Duodenal mucosa (tissue), 2 donors: Measurements from ENCODE around the gene BIRC7.

ENCODE experiments used
- H3K27ac ChIP-seq: one replicate; pipeline ENCODE4 v1.7.0; 2013; ENCODE audit warnings: low read depth, low read length
- H3K27me3 ChIP-seq, 2 donors: one replicate each; pipeline ENCODE4 v1.7.0; 2013; ENCODE audit warnings: low read length in 2 of 2, control low read depth in 1 of 2; ENCODE audit not compliant: insufficient read depth in 2 of 2, control insufficient read depth in 1 of 2
- H3K36me3 ChIP-seq, 2 donors: one replicate each; pipeline ENCODE4 v1.7.0; 2013; ENCODE audit warnings: low read length in 2 of 2, control low read depth in 1 of 2; ENCODE audit not compliant: insufficient read depth in 2 of 2, control insufficient read depth in 1 of 2
- H3K4me1 ChIP-seq, 2 donors: one replicate each; pipeline ENCODE4 v1.7.0; 2013; ENCODE audit warnings: low read length in 2 of 2, control low read depth in 1 of 2; ENCODE audit not compliant: insufficient read depth in 2 of 2, control insufficient read depth in 1 of 2
- H3K4me3 ChIP-seq, 2 donors: one replicate each; pipeline ENCODE4 v1.7.0; 2013; ENCODE audit warnings: low read length in 2 of 2, low read depth in 1 of 2
- H3K9ac ChIP-seq, 2 donors: one replicate each; pipeline ENCODE4 v1.7.0; 2013; ENCODE audit warnings: low read length in 2 of 2, low read depth in 1 of 2
- H3K9me3 ChIP-seq, 2 donors: one replicate each; pipeline ENCODE4 v1.7.0; 2013; ENCODE audit warnings: low read length in 2 of 2, control low read depth in 1 of 2; ENCODE audit not compliant: control insufficient read depth in 1 of 2

Gene BIRC7

GRCh38 chr20:63286781-63287696 lies 51.3 kb downstream of the BIRC7 start:
- Histone ChIP-seq H3K36me3 (peaks cover 22 to 46% of the 10 kb centered on the region in 2 donors), H3K9me3 (no peaks in the 10 kb centered on the region), H3K9ac (no peak overlapping the region), H3K4me3 (no peak overlapping the region), H3K4me1 (peaks cover 3 to 6% of the 10 kb centered on the region in 2 donors), H3K27ac (no peak overlapping the region), H3K27me3 (peaks cover 0 to 3% of the 10 kb centered on the region in 2 donors)

DNA sequence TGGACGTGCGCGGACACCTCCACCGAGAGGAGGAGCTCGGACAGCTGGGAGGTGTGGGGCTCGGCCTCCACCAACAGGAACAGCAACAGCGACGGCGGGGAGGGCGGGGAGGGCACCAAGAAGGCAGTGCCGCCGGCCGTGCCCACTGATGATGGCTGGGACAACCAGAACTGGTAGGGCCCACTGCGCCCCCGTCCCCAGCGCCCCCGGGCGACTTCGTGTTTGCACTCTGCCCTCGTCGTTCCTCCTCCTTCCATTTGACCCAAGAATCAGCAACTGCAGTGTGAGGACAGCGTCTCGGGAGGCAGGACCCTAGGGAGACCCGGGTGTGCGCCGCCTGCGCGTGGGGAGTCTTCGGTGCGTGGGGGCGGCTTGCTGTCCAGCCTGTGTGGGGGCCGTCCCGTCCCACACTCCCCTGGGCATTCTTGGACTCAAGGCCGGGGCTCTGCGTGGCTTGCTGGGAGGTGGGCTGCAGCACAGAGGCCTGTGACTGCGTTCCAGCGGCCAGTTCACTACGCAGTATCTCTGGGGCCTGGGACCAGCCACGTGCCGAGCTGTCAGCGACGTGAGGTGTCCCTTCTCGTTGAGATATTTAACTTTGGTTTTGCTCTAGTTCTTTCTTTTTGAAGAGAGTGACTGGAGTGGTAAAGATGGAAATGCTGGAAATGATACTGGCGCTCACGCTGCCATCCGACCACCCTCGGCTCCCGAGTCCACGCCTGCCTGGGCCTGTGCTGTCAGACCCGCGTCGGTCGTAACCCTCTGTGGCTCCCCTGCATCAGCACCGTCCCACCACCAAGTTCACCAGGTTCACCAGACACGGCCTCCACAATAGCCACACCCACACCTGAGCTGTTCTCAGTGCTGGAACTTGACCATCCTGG lies 52.2 kb downstream of the BIRC7 start:
- H3K27ac ChIP-seq = no peak overlapping the region
- no peaks in the 10 kb centered on the region for H3K9me3 ChIP-seq
- peaks cover 3 to 6% of the 10 kb centered on the region in 2 donors for H3K4me1 ChIP-seq
- peaks cover 0 to 11% of the 10 kb centered on the region in 2 donors for H3K27me3 ChIP-seq
- H3K9ac ChIP-seq = no peak overlapping the region
- H3K36me3 ChIP-seq = peaks cover 18 to 39% of the 10 kb centered on the region in 2 donors
- no peak overlapping the region for H3K4me3 ChIP-seq

DNA sequence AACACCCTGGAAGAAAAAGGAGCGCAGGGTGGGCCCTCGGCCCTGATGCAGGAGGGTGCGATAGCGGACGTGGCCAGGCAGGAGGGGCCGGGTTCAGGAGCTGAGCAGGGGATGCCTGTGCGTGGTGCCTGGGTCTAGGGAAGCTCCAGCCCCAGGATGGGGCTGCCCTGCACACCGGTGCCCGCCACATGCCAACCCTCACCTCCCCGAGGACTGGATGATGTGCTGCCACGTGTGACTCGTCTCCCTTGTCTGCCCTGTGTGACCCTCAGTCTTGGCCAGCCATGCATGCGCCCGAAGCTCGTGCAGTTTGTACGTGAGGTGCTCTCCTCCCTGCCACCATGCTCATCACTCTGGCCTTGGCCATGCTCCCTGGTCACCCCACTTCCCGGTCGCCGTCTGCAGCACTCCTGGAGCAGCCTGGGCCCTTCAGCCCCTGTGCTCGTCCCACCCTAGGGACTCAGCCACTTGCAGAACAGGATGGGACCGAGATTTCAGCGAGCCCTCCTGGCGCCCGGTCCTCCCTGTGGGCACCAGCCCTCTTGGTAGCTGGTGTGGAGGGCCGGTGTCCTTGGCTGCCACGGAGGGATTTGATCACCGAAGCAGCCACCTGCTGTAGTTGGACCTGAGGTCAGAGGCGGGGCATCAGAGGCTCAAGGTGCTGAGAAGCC lies 53.0 kb downstream of the BIRC7 start:
- Histone ChIP-seq H3K27me3 (peaks cover 0 to 11% of the 10 kb centered on the region in 2 donors), H3K9me3 (no peaks in the 10 kb centered on the region), H3K27ac (no peak overlapping the region), H3K4me3 (no peak overlapping the region), H3K9ac (no peak overlapping the region), H3K4me1 (peaks cover 3 to 6% of the 10 kb centered on the region in 2 donors), H3K36me3 (peaks cover 12 to 31% of the 10 kb centered on the region in 2 donors)

DNA sequence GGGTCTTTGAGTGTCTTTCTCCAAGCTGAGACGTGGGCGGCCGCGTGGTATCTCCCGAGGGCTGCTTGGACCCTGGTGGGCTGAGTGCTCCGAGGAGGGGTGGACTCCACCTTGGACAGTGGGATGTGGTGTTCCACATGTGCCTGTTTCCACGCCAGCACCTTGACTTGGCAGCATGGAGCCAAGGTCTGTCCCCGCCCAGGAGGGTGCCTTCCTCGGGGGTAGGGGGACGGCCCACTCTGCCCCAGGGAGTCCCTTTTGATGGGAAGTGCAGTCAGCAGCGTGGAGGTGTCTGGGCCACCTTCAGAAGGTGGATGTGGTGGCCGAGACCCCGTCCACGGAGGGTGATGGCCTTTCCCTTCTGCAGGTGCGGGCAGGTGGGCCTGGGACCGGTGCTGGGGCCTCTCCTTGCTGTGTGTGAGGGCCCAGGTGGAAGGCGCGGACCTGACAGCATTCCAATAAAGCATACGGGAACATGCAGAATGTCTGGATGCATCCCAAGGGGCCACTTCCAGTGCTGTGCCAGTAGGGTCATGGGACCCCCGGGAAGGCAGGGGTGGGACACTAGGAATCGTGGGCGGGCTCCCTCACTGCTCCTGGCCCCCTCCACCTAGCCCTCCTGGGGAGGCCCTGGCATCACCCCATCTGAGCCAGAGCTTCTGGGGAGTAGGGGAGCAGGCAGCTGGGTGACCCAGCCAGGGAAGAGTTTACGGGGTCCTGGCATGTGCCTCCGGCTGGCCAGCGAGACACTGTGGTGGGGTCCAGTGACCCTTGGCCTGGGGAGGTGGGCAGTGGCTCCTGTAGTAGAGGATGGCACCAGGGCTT lies 53.8 kb downstream of the BIRC7 start:
- no peaks in the 10 kb centered on the region for H3K9me3 ChIP-seq
- no peak overlapping the region for H3K4me3 ChIP-seq
- no peak overlapping the region for H3K9ac ChIP-seq
- peaks cover 0 to 6% of the 10 kb centered on the region in 2 donors for H3K4me1 ChIP-seq
- peaks cover 12 to 29% of the 10 kb centered on the region in 2 donors for H3K36me3 ChIP-seq
- peaks cover 0 to 13% of the 10 kb centered on the region in 2 donors for H3K27me3 ChIP-seq
- H3K27ac ChIP-seq = no peak overlapping the region
